ENCODE measurements around the gene VWA8.

- TF ChIP-seq EZH2 (IDR thresholded peaks at IDR 0.05; ENCODE audit: low read length), result no peak
- no peak for TF ChIP-seq CTCF (optimal IDR thresholded peaks at IDR 0.05 in 1 of 3, IDR thresholded peaks at IDR 0.05 in 1 of 3, conservative IDR thresholded peaks at IDR 0.05 in 1 of 3; ENCODE audit: extremely low read depth in 1 of 3, insufficient read depth in 2 of 3, low read length in 3 of 3)
Measured at GRCh38 chr13:41589434-41589833, 371.5 kb downstream of the VWA8 start.
